ENCODE measurements around the gene TP53INP2.
A peak's percentile ranks its signal among the peaks of the same experiment; 100 is the strongest.
"Not testable (repeated sequence)": the region's sequence is repeated elsewhere in the genome, so short reads cannot be mapped to it uniquely, and the experiment has no call there.

Gene TP53INP2

DNA sequence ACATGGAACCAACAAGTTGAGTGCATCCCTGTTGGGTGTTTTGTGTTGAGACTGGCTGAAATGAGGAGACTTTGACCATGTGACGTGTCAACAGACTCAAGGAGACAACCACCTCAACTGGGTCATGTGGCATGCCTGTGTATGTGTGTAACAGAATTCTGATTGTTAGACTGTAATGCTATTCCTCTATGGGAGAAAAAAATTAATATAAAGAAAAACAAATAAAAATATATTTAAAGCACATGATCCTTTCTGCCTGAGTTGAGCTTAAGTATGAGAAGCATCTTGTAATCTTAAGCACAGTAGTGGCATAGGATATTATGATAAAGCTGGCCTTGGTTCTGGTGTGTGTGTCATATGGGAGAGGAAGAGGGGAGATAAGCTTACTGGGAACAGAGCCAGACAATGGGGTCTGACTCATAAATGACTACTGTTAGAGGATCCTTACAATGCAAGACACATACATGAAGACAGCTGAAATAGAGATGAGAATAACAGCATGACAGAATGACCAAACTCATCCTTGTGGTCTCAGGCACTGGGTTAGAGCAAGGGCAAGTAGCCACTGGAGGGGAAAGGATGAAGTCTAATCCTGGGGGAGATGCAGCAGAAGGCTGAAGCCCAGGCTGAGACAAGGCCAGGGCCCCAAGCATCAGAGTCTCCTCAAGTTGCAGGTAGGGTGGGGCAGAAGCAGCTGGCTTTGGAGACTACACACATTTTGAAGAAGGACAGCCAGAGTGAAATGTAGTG lies 9.2 kb downstream of the TP53INP2 start:
- H3K27ac ChIP-seq = peak overlapping the region; percentile 69
- DNase-seq (ENCODE audit: low spot score) = peak; percentile 98

DNA sequence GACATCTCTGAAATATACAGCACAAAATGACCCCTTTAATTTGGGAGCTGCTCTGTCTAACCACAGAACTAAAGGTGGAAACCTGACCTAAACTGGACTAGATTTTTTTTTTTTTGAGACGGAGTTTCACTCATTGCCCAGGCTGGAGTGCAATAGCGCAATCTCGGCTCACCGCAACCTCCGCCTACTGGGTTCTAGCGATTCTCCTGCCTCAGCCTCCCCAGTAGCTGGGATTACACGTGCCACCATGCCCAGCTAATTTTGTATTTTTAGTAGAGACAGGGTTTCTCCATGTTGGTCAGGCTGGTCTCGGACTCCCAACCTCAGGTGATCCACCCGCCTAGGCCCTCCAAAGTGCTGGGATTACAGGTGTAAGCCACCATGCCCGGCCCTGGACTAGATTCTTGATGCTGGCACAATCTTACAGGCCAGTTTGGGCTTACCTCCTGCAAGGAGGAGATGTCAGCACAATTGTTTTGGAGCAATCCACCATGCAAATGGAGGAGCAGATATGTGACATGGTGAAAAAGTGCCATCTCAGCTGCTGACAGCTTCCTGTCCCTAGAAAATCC lies 9.9 kb downstream of the TP53INP2 start:
- POLR2A ChIA-PET (ENCODE audit: low non-redundant PET); DNase-seq (ENCODE audit: low spot score): not testable (repeated sequence)
- CTCF ChIA-PET = interaction anchor here (0.7 to 1.2 kb wide), 5 partner anchors 12 to 402 kb away, joined by 3 to 5 read pairs (median 3); no protein-coding TSS in a partner anchor

More for the DNA sequence above, 9.2 kb downstream of the TP53INP2 start:
- TF ChIP-seq, protein P1, sequence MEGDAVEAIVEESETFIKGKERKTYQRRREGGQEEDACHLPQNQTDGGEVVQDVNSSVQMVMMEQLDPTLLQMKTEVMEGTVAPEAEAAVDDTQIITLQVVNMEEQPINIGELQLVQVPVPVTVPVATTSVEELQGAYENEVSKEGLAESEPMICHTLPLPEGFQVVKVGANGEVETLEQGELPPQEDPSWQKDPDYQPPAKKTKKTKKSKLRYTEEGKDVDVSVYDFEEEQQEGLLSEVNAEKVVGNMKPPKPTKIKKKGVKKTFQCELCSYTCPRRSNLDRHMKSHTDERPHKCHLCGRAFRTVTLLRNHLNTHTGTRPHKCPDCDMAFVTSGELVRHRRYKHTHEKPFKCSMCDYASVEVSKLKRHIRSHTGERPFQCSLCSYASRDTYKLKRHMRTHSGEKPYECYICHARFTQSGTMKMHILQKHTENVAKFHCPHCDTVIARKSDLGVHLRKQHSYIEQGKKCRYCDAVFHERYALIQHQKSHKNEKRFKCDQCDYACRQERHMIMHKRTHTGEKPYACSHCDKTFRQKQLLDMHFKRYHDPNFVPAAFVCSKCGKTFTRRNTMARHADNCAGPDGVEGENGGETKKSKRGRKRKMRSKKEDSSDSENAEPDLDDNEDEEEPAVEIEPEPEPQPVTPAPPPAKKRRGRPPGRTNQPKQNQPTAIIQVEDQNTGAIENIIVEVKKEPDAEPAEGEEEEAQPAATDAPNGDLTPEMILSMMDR (conservative IDR thresholded peaks at IDR 0.05; ENCODE audit: low read depth) = no peak
- ChIA-PET POLR2A (ENCODE audit: low non-redundant PET) (no interaction called here), CTCF (interaction anchor here (0.7 to 1.2 kb wide), 5 partner anchors 13 to 401 kb away, joined by 3 to 5 read pairs (median 3); no protein-coding TSS in a partner anchor)

DNA sequence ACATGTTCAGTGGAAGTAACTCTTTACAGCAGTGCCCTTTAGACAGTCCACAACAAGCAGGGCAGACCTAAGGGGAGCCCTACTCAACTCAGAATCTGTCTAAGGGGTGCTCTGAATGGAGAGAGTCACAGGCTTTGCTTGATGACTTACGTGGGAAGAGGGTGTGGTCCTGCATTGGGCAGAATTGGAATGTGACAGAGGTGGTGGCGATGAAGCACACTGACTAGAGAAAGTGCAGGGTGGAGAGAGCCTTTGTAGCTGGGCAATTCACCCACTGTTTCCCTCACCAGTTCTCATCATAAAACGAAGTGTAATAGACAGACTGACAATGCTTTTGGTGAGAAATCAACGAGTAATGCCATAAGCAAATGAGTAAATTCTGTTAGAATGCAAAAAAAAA lies 11.2 kb downstream of the TP53INP2 start:
- ChIA-PET CTCF (interaction anchor here (1.5 kb wide), 1 partner anchor 136 kb away, joined by 3 read pairs; no protein-coding TSS in a partner anchor), POLR2A (ENCODE audit: low non-redundant PET) (interaction anchor here (0.6 kb wide), 1 partner anchor 14 kb away, joined by 3 read pairs; no protein-coding TSS in a partner anchor)
- TF ChIP-seq, protein P1 (conservative IDR thresholded peaks at IDR 0.05; ENCODE audit: low read depth) = no peak
- DNase-seq (ENCODE audit: low spot score) = no peak
- H3K27ac ChIP-seq = no peak overlapping the region

More for the DNA sequence above, 9.9 kb downstream of the TP53INP2 start:
- peak overlapping the region; percentile 69 for H3K27ac ChIP-seq

DNA sequence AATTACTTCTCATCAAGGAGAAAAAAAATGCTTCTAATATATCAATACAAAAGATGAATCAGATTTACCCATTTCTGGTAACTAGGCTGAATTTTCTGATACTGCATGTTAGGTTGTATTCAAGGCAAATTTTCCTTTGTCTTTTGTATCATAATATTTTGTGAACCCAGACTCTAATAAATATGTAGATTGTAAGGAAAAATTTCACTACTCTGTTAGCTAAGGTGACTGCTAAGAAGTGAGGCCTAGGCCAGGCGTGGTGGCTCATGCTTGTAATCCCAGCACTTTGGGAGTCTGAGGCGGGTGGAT lies 12.7 kb downstream of the TP53INP2 start:
- ChIA-PET CTCF (interaction anchor here (0.6 kb wide), 1 partner anchor 133 kb away, joined by 5 read pairs; no protein-coding TSS in a partner anchor), POLR2A (ENCODE audit: low non-redundant PET) (interaction anchor here (0.6 kb wide), 1 partner anchor 27 kb away, joined by 3 read pairs; no protein-coding TSS in a partner anchor)

DNA sequence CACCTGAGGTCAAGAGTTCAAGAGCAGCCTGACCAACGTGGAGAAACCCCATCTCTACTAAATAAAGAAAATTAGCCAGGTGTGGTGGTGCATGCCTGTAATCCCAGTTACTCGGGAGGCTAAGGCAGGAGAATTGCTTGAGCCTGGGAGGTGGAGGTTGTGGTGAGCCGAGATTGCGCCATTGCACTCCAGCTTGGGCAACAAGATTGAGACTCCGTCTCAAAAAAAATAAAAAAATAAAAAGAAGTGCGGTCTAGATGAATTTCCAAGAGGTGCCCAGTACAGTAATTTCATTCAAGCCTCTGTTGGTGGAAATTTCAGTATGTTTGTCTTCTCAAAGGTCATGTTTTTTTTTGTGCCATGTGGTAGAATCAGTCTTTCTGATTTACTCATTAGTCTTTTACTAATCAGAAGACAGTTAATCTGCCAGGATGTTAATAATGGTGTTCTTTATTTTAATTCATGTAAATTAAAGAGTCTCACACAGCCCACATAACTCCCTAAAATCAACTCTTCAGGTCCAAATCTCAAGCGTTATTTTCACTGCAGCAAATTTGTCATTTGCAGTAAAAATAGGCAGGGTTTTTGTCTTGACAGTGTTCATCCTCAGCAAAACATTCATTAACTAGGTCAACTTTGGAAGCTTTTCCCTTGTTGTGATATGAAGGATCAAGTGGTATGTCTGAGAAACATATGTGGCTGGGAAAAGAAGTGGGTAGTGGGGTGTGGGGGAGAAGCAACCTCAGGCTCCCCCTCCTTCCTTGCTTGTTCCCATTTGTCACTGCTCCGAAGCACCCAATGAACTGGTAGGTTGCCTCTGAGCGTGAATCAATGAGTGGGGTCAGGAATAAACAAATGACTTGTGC lies 13.3 kb downstream of the TP53INP2 start:
- ChIA-PET POLR2A (ENCODE audit: low non-redundant PET) (interaction anchor here (0.6 kb wide), 1 partner anchor 26 kb away, joined by 3 read pairs; no protein-coding TSS in a partner anchor), CTCF (interaction anchor here (0.6 to 0.9 kb wide), 2 partner anchors 132 to 134 kb away, joined by 5 to 6 read pairs; no protein-coding TSS in a partner anchor)
- no peak overlapping the region for H3K27ac ChIP-seq

More for the DNA sequence above, 12.7 kb downstream of the TP53INP2 start:
- TF ChIP-seq, protein P1 (conservative IDR thresholded peaks at IDR 0.05; ENCODE audit: low read depth) = no peak
- DNase-seq (ENCODE audit: low spot score) = no peak
- no peak overlapping the region for H3K27ac ChIP-seq

DNA sequence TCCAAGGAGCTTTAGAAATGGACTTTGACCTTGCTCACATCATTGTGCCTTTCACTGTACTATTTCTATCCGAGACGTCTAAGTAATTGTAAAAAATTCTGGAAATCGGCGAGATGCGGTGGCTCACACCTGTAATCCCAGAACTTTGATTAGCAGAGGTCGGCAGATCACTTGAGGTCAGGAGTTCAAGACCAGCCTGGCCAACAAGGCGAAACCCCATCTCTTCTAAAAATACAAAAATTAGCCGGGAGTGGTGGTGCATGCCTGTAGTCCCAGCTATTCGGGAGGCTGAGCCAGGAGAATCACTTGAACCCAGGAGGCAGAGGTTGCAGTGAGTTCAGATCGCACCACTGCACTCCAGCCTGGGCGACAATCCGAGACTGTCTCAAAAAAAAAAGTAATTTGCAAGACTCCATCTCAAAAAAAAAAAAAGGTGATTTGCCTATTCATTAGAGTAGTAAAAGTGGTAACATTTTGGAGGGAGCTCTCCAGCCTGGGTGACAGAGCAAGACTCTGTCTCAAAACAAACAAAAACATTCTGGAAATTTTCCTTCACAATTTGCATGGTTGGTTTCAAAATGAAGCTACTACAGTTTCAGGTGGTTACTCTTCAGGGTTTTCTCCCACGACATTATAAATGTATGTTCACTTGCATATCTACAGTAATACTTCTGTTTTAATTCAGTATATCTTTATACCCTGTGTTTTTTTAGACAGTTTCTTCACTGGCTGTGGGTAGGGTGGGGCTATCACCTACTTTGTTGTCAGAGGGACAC lies 15.3 kb downstream of the TP53INP2 start:
- CTCF ChIA-PET = interaction anchor here (0.6 to 0.9 kb wide), 5 partner anchors 9 to 1501 kb away, joined by 3 to 4 read pairs (median 3); no protein-coding TSS in a partner anchor
- H3K27ac ChIP-seq; DNase-seq (ENCODE audit: low spot score); POLR2A ChIA-PET (ENCODE audit: low non-redundant PET): not testable (repeated sequence)

More for the DNA sequence above, 13.3 kb downstream of the TP53INP2 start:
- no peak for DNase-seq (ENCODE audit: low spot score)
- TF ChIP-seq, protein P1 (conservative IDR thresholded peaks at IDR 0.05; ENCODE audit: low read depth) = no peak
